K562 (cell line): ENCODE measurements around the gene PRKACB. TPM values are rescaled to one million over a fixed set of nuclear protein-coding genes. Genes with fewer than 3 reads are reported as not detected.

Experiments
- ATAC-seq: fragments of 200-7000 bp; cut with Tn5 transposase; 3 replicates; pipeline ENCODE4 v1.9.1; 2020; ENCODE audit warnings: moderate library complexity
- BruUV-seq: library from RNA; stranded (reverse); fragments of 400-500 nt; replicated peaks from 2 replicates; lab custom pipeline; 2021; lab: Mats Ljungman, UMichigan
- CTCF ChIA-PET: fragments of 300-600 bp; formaldehyde crosslinking; extraction: SDS; loops from one replicate; lab custom pipeline; 2021; ENCODE audit warnings: low intra/inter-chr PET ratio; lab: Yijun Ruan, JAX
- POLR2A ChIA-PET: fragments of 300-600, 350-650 bp; sonication (Branson Sonifier 250); formaldehyde crosslinking; extraction: SDS; loops from one replicate; lab custom pipeline; 2021; ENCODE audit warnings: antibody characterized with exemption, inconsistent platforms; lab: Yijun Ruan, JAX
- DNase-seq, 4 experiments: peaks; one replicate each; pipeline versions ENCODE4 v3.0.0 to v3.0.0-alpha.2; 2011 to 2018; ENCODE audit warnings: low spot score in 3 of 4, mixed read lengths in 3 of 4; ENCODE audit errors: extremely low read depth in 1 of 4
- FAIRE-seq: peaks from 2 replicates; lab custom pipeline; 2011; peaks lifted over from hg19 to GRCh38; lab: Jason Lieb, UNC
- H2AFZ ChIP-seq: 2 replicates; pipeline ENCODE4 v1.6.0; 2011; ENCODE audit warnings: low read depth, low read length, control low read depth, inconsistent platforms
- H3K27ac ChIP-seq: fragments of 200-600 bp; 3 replicates; pipeline ENCODE4 v1.8.0; 2011; ENCODE audit warnings: low read depth, mild to moderate bottlenecking, control low read depth, inconsistent platforms, low read length, moderate library complexity, mixed read lengths; ENCODE audit errors: extremely low read depth
- H3K27me3 ChIP-seq, 2 experiments: fragments of 300-600 bp in 1 of 2; 2 replicates in 1 of 2; 3 replicates in 1 of 2; pipeline versions ENCODE4 v1.6.0 to v1.8.0; 2011; ENCODE audit warnings: inconsistent platforms in 2 of 2, low read length in 2 of 2, mild to moderate bottlenecking in 1 of 2, mixed read lengths in 1 of 2, moderate library complexity in 1 of 2; ENCODE audit not compliant: control insufficient read depth in 2 of 2, insufficient read depth in 2 of 2
- H3K36me3 ChIP-seq: fragments of 300-600 bp; 3 replicates; pipeline ENCODE4 v1.8.0; 2011; ENCODE audit warnings: mild to moderate bottlenecking, low read length, inconsistent platforms; ENCODE audit not compliant: control insufficient read depth, insufficient read depth
- H3K4me1 ChIP-seq, 2 experiments: fragments of 200-600 bp in 1 of 2; replicated peaks in 1 of 2; 2 replicates in 1 of 2; 3 replicates in 1 of 2; pipeline versions ENCODE4 v1.5.1 to v1.8.0; 2011; ENCODE audit warnings: inconsistent platforms in 2 of 2, low read length in 2 of 2, mild to moderate bottlenecking in 1 of 2, mixed read lengths in 1 of 2, moderate library complexity in 1 of 2; ENCODE audit not compliant: control insufficient read depth in 2 of 2, insufficient read depth in 2 of 2
- H3K4me2 ChIP-seq: 2 replicates; pipeline ENCODE4 v1.6.1; 2011; ENCODE audit warnings: low read length, control low read depth, inconsistent platforms, mixed read lengths; ENCODE audit not compliant: insufficient read depth
- H3K4me3 ChIP-seq: fragments of 200-600 bp; sonication (generic), shearing (Covaris generic); 2 replicates; pipeline ENCODE4 v1.5.1; 2016; ENCODE audit warnings: control low read depth, inconsistent platforms
- H3K79me2 ChIP-seq: fragments of 200-600 bp; 3 replicates; pipeline ENCODE4 v1.8.0; 2011; ENCODE audit warnings: low read length, inconsistent platforms; ENCODE audit not compliant: control insufficient read depth, insufficient read depth
- H3K9ac ChIP-seq, 2 experiments: 2 replicates each; pipeline versions ENCODE4 v1.6.0 to v1.6.1; 2011; ENCODE audit warnings: low read depth in 2 of 2, low read length in 2 of 2, control low read depth in 1 of 2, inconsistent platforms in 1 of 2, mild to moderate bottlenecking in 1 of 2, mixed read lengths in 1 of 2; ENCODE audit not compliant: insufficient read depth in 1 of 2
- H3K9me1 ChIP-seq: one replicate; pipeline ENCODE4 v1.6.0; 2011; ENCODE audit warnings: inconsistent platforms, mild to moderate bottlenecking, low read length, moderate library complexity; ENCODE audit not compliant: control insufficient read depth, insufficient read depth
- H3K9me3 ChIP-seq: replicated peaks from 2 replicates; pipeline ENCODE4 v1.5.1; 2011; ENCODE audit warnings: low read depth, low read length, inconsistent platforms; ENCODE audit not compliant: control insufficient read depth, insufficient read depth
- H4K20me1 ChIP-seq: replicated peaks from 2 replicates; pipeline ENCODE4 v1.6.1; 2011; ENCODE audit warnings: low read length, inconsistent platforms, mixed read lengths; ENCODE audit not compliant: control insufficient read depth, insufficient read depth
- ARID3B ChIP-seq: fragments of 250-450 bp; sonication (Bioruptor Pico); IDR thresholded peaks from 2 replicates; pipeline ENCODE4 v1.4.0; 2020; ENCODE audit warnings: borderline replicate concordance
- DPF2 ChIP-seq: fragments of 450-650 bp; IDR thresholded peaks from 2 replicates; pipeline ENCODE4 v1.6.1; 2016
- FOXA1 ChIP-seq: fragments of 450-650 bp; IDR thresholded peaks from 2 replicates; pipeline ENCODE4 v1.6.1; 2016; ENCODE audit warnings: mild to moderate bottlenecking, borderline replicate concordance
- MTF1 ChIP-seq: fragments of 250-450 bp; sonication (Bioruptor Pico); IDR thresholded peaks from 2 replicates; pipeline ENCODE4 v1.9.0; 2021; ENCODE audit warnings: moderate library complexity, mild to moderate bottlenecking, inconsistent platforms, borderline replicate concordance
- SLC30A9 ChIP-seq: fragments of 250-450 bp; sonication (Bioruptor Pico); IDR thresholded peaks from 2 replicates; pipeline ENCODE4 v1.8.0; 2022; ENCODE audit warnings: mild to moderate bottlenecking, moderate library complexity
- SRSF1 ChIP-seq: fragments of 200-400 bp; formaldehyde crosslinking; IDR thresholded peaks from 2 replicates; pipeline ENCODE4 v1.6.1; 2017; ENCODE audit warnings: mild to moderate bottlenecking, low read depth, low read length, moderate library complexity
- TFAM ChIP-seq: fragments of 250-450 bp; sonication (Bioruptor Pico); conservative IDR thresholded peaks from 2 replicates; pipeline ENCODE4 v1.5.0; 2021; ENCODE audit warnings: mild to moderate bottlenecking, moderate library complexity
- ZNF655 ChIP-seq: fragments of 250-450 bp; sonication (Bioruptor Pico); IDR thresholded peaks from 2 replicates; pipeline ENCODE4 v1.5.0; 2021
- WGBS: fragments of 100-300 bp; shearing (Covaris generic); methylation state at CpG from one replicate; pipeline ENCODE4 v1.1.6; 2016; ENCODE audit warnings: low coverage, mixed read lengths; ENCODE audit not compliant: insufficient coverage; ENCODE audit errors: missing lambda C conversion rate; 5-methylcytosine and 5-hydroxymethylcytosine counted together
- in situ Hi-C: fragments of 300-500 bp; cut with MboI; formaldehyde crosslinking; loops from 4 replicates; pipeline ENCODE4 v1.15.0; 2018; ENCODE audit warnings: inconsistent platforms, mixed read lengths
- intact Hi-C: fragments of 100-400 bp; cut with micrococcal nuclease; formaldehyde crosslinking; loops from 2 replicates; pipeline ENCODE4 v1.14.2; 2022
- polyA plus RNA-seq, 8 experiments: library from polyadenylated mRNA; depleted of rRNA in 4 of 8; stranded (reverse) in 5 of 8; unstranded in 3 of 8; fragments of >200 nt; fragmentation: Nextera tagmentation in 2 of 8; fragmentation: Illumina TruSeq in 1 of 8; extraction: Ambion mirVana in 2 of 8; extraction: Trizol in 1 of 8; gene quantifications; 2 replicates each; pipeline versions ENCODE4 v1.2.1 to v1.2.3, GENCODE V29; 2011 to 2014; ENCODE audit warnings: inconsistent platforms in 1 of 8, missing spikeins in 1 of 8
- total RNA-seq, 7 experiments: library from RNA; depleted of rRNA in 6 of 7; stranded (reverse); fragments of >200 nt in 6 of 7; fragmentation: Illumina TruSeq in 2 of 7; extraction: Trizol in 2 of 7; gene quantifications; 2 replicates each; pipeline versions ENCODE4 v1.2.1 to v1.2.3, GENCODE V29; 2011 to 2021; ENCODE audit warnings: low replicate concordance in 1 of 7
- TF ChIP-seq, protein P1 (sequence below): fragments of 450-650 bp; IDR thresholded peaks from 2 replicates; pipeline ENCODE4 v1.7.1; 2018; ENCODE audit warnings: mild to moderate bottlenecking, low read depth; ENCODE audit not compliant: partially characterized antibody

PRKACB gene
- total and polyA plus RNA-seq, 9 of the 15 experiments (the other 6 are each of a cell fraction or from before 2014, with no cell fraction given), result 1.1 to 5.2 (median 2.8) TPM

GRCh38 chr1:84223751-84224432, 79.8 kb downstream of the PRKACB start:
- Histone ChIP-seq H3K27ac (no peak overlapping the region), H3K9me1 (no peaks in the 10 kb centered on the region), H3K4me3 (no peak overlapping the region), H3K79me2 (no peaks in the 10 kb centered on the region), H3K9ac (no peak overlapping the region), H2AFZ (no peak overlapping the region)
- POLR2A ChIA-PET, result no interaction called here
- BruUV-seq, result no TSS peak
- TF ChIP-seq, protein P1, sequence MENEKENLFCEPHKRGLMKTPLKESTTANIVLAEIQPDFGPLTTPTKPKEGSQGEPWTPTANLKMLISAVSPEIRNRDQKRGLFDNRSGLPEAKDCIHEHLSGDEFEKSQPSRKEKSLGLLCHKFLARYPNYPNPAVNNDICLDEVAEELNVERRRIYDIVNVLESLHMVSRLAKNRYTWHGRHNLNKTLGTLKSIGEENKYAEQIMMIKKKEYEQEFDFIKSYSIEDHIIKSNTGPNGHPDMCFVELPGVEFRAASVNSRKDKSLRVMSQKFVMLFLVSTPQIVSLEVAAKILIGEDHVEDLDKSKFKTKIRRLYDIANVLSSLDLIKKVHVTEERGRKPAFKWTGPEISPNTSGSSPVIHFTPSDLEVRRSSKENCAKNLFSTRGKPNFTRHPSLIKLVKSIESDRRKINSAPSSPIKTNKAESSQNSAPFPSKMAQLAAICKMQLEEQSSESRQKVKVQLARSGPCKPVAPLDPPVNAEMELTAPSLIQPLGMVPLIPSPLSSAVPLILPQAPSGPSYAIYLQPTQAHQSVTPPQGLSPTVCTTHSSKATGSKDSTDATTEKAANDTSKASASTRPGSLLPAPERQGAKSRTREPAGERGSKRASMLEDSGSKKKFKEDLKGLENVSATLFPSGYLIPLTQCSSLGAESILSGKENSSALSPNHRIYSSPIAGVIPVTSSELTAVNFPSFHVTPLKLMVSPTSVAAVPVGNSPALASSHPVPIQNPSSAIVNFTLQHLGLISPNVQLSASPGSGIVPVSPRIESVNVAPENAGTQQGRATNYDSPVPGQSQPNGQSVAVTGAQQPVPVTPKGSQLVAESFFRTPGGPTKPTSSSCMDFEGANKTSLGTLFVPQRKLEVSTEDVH, result no peak
- TF ChIP-seq MTF1 (CRISPR knock-in tag) (no peak), FOXA1 (no peak), ZNF655 (CRISPR knock-in tag) (no peak), TFAM (CRISPR knock-in tag) (no peak), SRSF1 (no peak), ARID3B (CRISPR knock-in tag) (no peak), DPF2 (no peak), SLC30A9 (CRISPR knock-in tag) (no peak)
- TF ChIP-seq, all 486 proteins: peak for 0
- no peaks in the 10 kb centered on the region for H3K27me3 ChIP-seq
- in situ Hi-C loops (no loop called here), intact Hi-C loops (no loop called here)
- H3K4me1 ChIP-seq, result no peaks in the 10 kb centered on the region; a peak in 1 of 5 replicates
- DNase-seq (no peak), ATAC-seq (no peak), FAIRE-seq (no peak)
- no peaks in the 10 kb centered on the region for H4K20me1 ChIP-seq
- no peaks in the 10 kb centered on the region; the same call in 1 of the 2 replicates for H3K9me3 ChIP-seq
- 10% methylated on average over 3 of the region's 3 CpGs for WGBS
- H3K4me2 ChIP-seq, result no peak overlapping the region
- no peaks in the 10 kb centered on the region for H3K36me3 ChIP-seq
- CTCF ChIA-PET, result no interaction called here
